H54 (cell line): ENCODE measurements around the gene MAD2L1BP.
A peak's percentile ranks its signal among the peaks of the same experiment; 100 is the strongest.

Experiments used
- DNase-seq: peaks from one replicate; pipeline ENCODE4 v3.0.0; 2011; ENCODE audit warnings: low spot score, mixed read lengths; ENCODE audit not compliant: insufficient read length
- FAIRE-seq: peaks from 3 replicates; lab custom pipeline; 2011; peaks lifted over from hg19 to GRCh38; lab: Jason Lieb, UNC
- POLR2A ChIP-seq: IDR thresholded peaks from 2 replicates; pipeline ENCODE4 v1.6.1; 2011; ENCODE audit warnings: low read depth, mild to moderate bottlenecking, low read length

Gene MAD2L1BP

DNA sequence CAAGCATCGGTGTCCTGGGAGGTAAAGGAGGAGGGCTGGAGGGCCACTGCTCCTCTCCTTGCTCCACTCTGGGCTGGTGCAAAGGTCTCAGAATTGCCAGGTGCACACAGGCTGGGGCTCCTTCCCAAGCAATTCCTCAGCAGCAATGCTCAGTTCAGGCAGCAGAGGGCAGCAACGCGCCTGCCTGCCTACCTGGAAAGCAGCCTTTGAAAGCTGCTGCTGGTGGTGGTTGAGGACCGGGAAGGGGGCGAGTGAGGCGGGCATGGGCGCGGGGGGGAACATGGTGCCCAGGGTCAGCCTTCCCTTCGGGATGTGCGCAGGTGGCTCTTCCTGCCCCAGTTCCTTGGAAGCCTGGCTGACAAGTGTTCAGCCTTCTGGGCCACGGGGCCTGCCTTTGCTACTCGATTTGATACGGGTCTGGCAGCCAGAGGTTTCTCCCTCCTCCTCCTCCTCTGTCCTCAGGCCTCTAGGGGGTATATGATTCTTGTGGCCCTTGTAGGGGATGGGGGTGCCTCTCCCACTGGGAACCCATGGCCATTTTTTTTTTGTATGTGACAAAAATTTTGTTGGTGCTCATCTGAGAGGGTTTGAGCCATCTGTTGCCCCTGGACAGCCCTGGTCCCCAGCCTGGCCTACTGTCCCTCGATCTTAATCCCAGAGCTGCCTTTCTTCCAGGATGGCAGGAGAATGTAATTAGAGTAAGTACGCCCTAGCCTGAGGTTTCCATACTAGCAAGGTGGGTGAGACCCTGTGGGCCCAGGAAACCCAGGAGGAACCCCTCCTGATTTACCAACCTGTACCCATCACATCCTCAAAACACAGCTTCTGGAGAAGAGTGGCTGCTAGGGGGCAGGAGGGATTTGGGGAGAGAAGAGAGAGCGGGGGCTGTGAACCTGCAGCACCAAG, 31.9 kb downstream of the MAD2L1BP start:
- TF ChIP-seq POLR2A, result 0 out of 2 replicates have a peak, but pooled peaks have one; percentile 5
- DNase-seq (peak; percentile 88), FAIRE-seq (no peak)

DNA sequence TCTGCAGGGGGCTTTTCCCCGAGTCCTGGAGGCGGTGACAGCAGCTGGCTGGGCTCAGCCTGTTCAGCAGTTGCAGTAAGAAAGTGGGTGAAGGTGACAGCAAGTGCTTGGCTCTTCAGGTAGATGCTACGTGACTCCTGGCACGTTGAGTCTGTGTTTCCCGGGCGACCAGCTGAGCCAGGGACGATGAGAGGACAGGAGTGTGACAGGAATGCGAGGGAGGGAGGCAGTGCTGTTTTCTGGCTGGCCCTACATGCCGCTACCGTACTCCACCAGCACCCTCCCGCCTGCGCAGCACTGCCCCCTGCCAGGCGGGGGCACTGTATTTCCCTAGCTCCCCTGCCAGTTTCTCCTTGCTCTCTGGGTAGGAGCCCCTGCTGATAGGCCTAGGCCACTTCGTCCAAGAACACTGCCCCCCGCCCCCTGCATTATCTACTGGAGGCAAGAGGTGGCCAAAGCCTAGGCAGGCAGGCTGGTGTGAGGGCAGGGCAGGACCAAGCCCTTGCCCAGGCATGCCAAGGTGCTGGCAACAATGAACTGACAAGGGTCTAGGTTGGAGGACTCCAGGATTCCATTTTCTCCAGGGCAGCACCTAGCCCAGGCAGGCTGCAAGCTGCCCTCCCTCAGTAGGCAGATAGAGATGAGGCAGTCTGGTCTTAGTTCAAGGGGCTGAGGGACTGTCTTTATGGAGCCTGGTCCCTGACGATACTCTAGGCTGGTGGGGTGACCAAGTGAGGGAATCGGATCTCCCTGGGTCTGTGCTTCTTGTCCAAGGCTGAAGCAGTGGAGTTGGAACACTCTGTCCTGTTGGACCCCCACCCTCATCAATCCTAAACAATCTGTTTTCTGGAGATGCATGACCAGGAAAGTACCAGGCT, 32.8 kb downstream of the MAD2L1BP start:
- DNase-seq, result peak; percentile 74
- FAIRE-seq, result no peak
- peak; percentile 21; the same call in 1 of the 2 replicates for TF ChIP-seq POLR2A

- no peak for FAIRE-seq
- DNase-seq, result no peak
- TF ChIP-seq POLR2A, result no peak
Measured at GRCh38 chr6:43669050-43669921, 33.6 kb downstream of the MAD2L1BP start.

GRCh38 chr6:43669922-43670622, 34.4 kb downstream of the MAD2L1BP start:
- FAIRE-seq (no peak), DNase-seq (no peak)
- no peak for TF ChIP-seq POLR2A

DNA sequence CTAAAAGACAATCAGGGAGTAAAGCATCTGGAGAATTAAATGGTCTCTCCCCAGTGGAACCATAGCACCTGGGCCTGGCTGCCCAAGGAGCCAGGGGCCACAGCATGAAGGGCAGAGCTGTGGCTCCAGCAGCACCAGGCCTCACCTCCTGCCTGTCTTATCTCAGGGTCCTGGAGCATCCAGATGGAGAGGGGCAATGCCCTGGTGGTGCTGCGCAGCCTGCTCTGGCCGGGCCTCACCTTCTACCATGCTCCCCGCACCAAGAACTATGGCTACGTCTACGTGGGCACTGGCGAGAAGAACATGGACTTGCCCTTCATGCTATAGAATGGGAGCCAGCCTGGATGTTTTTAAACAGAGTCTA, 35.0 kb downstream of the MAD2L1BP start:
- FAIRE-seq (no peak), DNase-seq (no peak)
- TF ChIP-seq POLR2A, result no peak

DNA sequence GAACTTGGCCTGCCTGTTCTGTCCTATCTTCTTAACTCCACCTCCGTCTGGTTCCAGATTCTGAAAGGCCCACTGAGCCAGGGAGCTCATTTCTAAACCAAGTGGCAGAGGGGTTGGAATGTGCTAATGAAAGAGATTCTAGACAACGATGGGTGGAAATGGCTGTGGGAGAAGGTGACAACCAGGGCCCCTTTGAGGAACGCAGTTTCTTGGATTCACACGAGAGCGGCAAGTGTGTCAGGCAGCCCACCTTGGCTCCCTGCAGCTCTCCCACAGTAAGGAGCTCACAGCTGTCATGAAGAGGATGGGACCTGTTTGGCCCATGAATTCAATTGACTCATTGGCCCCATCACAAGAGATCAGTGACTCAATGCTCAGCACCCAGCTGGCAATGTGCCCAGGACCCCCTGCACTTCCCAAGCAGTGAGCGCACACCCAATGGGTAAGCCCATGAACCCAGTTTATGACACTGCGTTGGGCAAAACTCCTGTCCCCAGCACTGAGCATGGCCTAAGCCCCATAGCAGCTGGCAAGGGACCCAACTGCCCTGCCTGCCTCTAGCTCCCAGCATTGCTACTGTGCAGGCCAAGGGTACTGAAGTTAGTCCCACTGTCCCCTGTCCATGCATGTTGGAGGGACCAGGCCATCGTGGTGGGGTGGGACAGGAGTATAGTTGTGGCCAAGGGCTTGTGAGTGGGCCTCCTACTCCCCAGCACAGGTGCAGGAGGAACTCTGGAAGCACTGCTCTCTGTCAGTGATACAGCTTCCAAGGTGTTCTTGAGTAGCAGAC, 35.6 kb downstream of the MAD2L1BP start:
- no peak for DNase-seq
- FAIRE-seq, result no peak
- TF ChIP-seq POLR2A, result no peak

DNA sequence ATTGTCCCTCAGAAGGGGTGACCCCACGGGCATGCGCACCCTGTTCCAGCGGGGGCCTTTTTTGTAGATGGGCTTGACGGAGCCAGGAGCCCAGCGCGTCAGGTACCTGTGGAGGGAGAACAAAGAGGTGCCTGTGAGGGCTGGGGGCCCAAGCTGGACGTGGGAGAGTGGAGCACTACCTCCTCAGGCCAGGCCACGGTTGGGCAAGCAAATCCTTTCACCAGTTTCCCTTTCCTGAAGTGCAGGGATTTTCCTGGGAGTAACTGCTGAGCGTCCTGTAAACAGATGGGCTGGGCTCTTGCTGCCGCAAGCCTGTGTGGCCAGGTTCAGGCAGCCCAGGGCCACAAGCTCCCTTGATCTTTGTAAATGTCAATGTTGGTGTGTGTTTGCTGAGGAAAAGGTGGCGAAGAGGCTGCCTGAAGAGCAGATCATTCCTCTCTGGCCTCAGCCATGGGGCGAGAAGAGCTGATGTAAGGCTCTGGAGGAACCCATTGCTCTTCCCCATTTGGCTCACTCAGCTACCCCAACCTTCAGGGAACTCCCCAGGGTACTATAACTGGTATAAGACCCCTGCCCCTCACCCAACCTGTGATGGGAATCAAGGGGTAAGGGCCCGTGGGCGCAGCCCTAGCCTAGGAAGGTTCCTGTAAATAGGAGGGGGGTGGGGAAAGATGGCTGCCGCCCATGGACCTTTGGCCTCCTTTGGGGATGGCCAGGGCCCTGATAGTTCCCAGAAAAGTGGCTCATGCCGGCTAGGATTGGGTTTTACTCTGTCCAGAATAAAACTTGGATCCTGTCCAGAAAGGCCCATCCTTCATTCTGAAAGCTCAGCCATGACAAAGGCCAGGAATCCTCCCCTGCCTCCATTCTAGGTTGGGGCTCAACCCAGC, 36.4 kb downstream of the MAD2L1BP start:
- no peak for FAIRE-seq

GRCh38 chr6:43673444-43674084, 37.9 kb downstream of the MAD2L1BP start:
- FAIRE-seq, result no peak
- no peak for DNase-seq
- TF ChIP-seq POLR2A, result no peak

More for the DNA sequence above, 36.4 kb downstream of the MAD2L1BP start:
- no peak for TF ChIP-seq POLR2A
- no peak for DNase-seq

DNA sequence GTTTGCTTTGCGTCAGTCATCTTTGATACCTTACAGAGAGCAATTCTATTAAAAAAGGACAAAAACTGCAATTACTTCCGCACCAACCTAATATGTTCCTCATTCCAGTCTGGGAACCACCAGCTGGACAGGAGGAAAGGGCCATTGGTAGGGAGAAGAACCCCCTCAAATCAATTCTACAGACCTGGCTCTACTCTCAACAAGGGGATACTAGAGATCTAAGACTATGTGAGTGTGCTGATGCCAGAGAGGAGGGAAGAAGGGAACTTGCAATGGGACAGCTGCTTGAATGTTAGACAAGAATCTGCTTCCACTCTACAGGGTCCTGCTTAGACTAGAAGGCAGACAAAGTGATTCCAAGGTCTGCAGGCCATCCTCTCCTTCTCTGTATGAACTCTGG, 38.7 kb downstream of the MAD2L1BP start:
- FAIRE-seq, result no peak
- TF ChIP-seq POLR2A, result no peak
- no peak for DNase-seq

DNA sequence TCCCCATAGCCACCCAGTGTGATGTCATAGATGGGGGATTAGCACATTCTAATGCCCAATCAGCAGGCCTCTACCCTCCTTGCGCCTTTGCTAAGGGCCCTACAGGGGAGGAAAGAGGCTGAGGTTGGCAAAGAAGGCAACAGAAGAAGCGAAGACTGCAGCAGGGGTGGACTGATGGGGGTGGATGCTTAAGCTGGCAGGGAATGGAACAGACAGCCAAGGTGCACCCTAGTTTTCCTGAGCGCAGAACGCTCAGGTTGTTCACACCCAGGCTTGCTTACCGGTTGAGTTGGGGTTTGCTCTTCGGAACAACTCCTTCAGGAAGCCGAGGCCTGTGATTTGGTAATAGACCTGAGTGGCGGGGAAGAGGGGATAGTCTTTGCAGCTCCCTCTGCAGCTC, 39.3 kb downstream of the MAD2L1BP start:
- no peak for TF ChIP-seq POLR2A
- no peak for DNase-seq
- no peak for FAIRE-seq
